Measurements from ENCODE around the gene SENP8.
"Not testable (repeated sequence)": the region's sequence is repeated elsewhere in the genome, so short reads cannot be mapped to it uniquely, and the experiment has no call there.

Gene SENP8

GRCh38 chr15:72155635-72156616 is 37.7 kb downstream of the SENP8 start:
- peak; percentile 79 for DNase-seq

DNA sequence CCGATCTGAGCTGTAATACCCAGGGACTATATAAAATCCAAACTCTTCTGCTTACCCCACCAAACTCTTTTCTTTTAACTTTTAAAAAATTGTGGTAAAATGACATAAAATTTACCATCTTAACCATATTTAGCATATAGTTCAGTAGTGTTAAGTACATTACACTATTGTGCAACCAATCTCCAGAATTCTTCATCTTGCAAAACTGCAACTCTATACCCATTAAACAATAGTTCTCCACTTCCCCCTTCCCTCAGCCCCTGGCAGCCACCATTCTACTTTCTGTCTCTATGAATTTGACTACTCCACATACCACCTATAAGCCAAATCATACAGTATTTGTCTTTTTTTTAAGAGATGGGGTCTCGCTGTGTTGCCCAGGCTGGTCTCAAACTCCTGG is 38.7 kb downstream of the SENP8 start:
- no peak for DNase-seq

GRCh38 chr15:72160696-72161245 is 42.6 kb downstream of the SENP8 start:
- no peak for DNase-seq

GRCh38 chr15:72161361-72162132 is 43.3 kb downstream of the SENP8 start:
- DNase-seq, result no peak

DNA sequence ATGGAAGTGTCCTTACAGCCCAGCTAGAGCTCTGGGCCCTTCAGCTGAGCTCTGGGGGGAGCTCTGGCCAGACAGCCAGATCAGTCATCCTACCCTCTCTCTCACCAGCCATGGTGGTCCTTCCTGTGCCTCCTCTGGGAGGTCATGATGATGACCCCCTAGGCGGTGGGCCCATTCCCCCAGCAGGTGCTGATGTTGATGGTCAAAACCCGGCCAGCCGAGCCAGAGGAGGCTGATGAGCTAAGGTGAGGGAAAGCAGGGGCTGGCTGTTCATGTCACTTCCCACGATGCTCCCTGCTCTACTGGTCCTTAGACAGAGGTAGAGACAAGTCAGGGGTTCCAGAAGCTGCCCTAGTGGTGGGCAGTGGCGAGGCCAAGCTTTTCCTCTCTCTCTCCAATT is 44.4 kb downstream of the SENP8 start:
- no peak for DNase-seq

GRCh38 chr15:72163719-72164118 is 45.5 kb downstream of the SENP8 start:
- DNase-seq, result no peak

GRCh38 chr15:72166716-72167417 is 48.7 kb downstream of the SENP8 start:
- no peak for DNase-seq

GRCh38 chr15:72167445-72167844 is 49.2 kb downstream of the SENP8 start:
- DNase-seq, result no peak

- peak; percentile 60 for DNase-seq
These were observed 50.1 kb downstream of the SENP8 start for GRCh38 chr15:72168131-72168807.

GRCh38 chr15:72168808-72169190 is 50.6 kb downstream of the SENP8 start:
- no peak for DNase-seq

- no peak for DNase-seq
These were observed 51.2 kb downstream of the SENP8 start for GRCh38 chr15:72169236-72169920.

GRCh38 chr15:72169921-72170611 is 51.9 kb downstream of the SENP8 start:
- DNase-seq, result no peak

DNA sequence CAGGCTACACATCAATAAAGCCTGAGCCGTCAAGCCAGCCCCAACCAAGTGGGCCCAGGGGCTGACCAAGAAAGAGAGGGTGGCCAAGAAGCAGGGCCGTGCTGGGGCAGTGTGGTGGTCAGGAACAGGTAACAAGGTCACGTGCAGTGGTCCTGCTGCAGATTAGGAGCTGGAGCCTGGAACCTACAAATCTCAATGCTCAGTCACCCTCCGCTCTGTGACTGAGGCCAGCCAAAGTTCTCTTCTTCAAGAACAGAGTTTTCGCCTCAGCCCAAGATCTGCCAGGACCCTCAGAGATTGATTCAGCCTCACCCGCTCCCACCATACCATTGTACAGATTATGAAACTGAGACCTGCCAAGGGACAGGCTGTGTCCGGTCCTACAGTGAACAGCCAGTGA is 52.5 kb downstream of the SENP8 start:
- no peak for DNase-seq

DNA sequence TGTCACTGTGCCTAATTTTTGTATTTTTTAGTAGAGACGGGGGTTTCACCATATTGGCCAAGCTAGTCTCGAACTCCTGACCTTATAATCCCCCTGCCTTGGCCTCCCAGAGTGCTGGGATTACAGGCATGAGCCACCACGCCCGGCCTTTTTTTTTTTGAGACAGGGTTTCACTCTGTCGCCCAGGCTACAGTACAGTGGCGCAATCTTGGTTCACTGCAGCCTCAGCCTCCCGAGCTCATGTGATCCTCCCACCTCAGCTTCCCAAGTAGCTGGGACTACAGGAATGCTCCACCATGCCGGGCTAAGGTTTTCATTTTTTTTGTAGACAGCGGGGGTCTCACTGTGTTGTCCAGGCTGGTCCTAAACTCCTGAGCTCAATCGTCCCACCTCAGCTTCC is 53.8 kb downstream of the SENP8 start:
- DNase-seq, result not testable (repeated sequence)

GRCh38 chr15:72172796-72173195 is 54.6 kb downstream of the SENP8 start:
- DNase-seq, result no peak

- no peak for DNase-seq
These were observed 55.2 kb downstream of the SENP8 start for GRCh38 chr15:72173401-72173800.

DNA sequence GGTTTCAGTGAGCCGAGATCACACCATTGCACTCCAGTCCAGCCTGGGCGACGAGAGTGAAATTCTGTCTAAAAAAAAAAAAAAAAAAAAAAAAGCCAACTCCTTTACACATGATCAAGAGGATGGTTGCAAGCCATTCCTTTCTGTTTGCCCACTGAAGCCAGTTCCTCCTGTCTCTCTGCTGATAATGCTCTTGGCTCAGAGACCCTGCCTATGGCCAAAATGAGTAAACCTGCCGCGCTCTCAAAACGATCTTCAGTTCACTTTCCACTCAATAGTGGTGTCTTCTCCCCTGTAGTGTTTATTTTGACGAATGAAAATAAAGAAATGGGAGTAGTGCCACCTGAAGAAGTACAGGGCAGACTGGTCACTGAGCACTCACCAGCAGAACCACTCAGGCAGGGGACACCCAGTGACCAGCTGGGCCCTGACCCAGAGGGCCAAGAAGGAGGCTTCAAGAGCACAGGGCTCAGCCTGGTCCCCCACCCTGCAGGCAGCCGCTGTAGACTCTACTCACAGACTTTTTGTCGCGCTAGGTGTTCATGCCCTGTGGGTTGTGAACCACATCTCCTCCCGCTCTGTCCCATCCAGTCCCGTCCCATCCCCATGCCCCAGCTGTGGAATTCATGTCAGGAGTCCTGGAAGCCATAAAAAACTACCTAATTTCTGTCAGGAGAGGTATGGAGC is 55.8 kb downstream of the SENP8 start:
- no peak for DNase-seq

DNA sequence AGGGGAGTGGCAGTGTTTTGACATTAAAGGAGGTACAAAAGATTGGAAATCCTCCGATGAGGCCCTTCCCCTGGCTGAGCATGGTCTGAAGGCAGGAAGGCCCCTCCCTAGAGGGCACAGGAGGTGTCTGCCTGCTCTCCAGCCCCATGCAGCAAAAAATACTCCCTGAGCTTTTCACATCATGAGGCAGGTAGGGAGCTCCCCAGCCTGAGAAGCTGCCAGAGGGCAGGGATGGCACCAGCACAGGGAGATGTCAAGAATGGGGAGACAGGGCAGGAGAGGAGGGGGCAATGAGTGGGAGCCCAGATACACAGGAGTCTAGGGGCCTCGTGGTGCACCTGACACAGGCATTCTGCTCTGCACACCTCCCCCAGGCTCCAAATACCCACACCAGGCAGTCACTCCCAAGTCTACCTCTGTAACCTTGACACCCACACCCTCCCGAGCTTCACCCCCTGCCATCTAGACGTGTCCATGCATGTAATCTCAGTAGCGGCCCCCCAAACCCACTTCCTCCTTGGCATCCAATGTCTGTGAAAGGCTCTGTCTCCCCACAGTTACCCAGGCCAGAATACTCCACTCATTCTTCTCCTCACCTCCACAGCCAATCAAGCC is 56.5 kb downstream of the SENP8 start:
- DNase-seq, result no peak

GRCh38 chr15:72175186-72176044 is 57.2 kb downstream of the SENP8 start:
- DNase-seq, result no peak

Measured in fibroblast of skin of back (primary cell).